ENCODE measurements around the gene L3MBTL4. TPM values are rescaled to one million over a fixed set of nuclear protein-coding genes. Genes with fewer than 3 reads are reported as not detected.

L3MBTL4 gene
- total RNA-seq, 4 donors from 2014 or later: 6.0 to 14.8 (median 10.0) TPM

- no peak for TF ChIP-seq CTCF (IDR thresholded peaks at IDR 0.05; ENCODE audit: low read depth)
These were observed 502.1 kb downstream of the L3MBTL4 start for GRCh38 chr18:5912566-5912965.

GRCh38 chr18:5909125-5909524 is 505.6 kb downstream of the L3MBTL4 start:
- TF ChIP-seq CTCF (IDR thresholded peaks at IDR 0.05; ENCODE audit: low read depth): no peak

Small RNA genes within 50 kb of the gene (small RNA-seq; reads per million reads assigned to genes)
- gene RNU5F-3P (not detected), gene RNU6-349P (not detected)

Measured in subcutaneous adipose tissue (tissue), 4 donors.